Lower leg skin (tissue), 3 donors: ENCODE results near the gene UFD1.
"Not testable (repeated sequence)": the region's sequence is repeated elsewhere in the genome, so short reads cannot be mapped to it uniquely, and the experiment has no call there.

Experiments used
- POLR2A ChIP-seq, 2 donors: fragments of 450-650 bp; IDR thresholded peaks; one replicate each; pipeline ENCODE4 v1.6.1; 2016 to 2017; ENCODE audit warnings: antibody characterized with exemption in 2 of 2, mild to moderate bottlenecking in 1 of 2, moderate library complexity in 1 of 2
- TF ChIP-seq, protein P1 (sequence below), 3 donors: fragments of 450-650 bp; IDR thresholded peaks; one replicate each; pipeline ENCODE4 v1.5.1; 2016; ENCODE audit warnings: antibody characterized with exemption in 3 of 3, mild to moderate bottlenecking in 3 of 3, moderate library complexity in 2 of 3

DNA sequence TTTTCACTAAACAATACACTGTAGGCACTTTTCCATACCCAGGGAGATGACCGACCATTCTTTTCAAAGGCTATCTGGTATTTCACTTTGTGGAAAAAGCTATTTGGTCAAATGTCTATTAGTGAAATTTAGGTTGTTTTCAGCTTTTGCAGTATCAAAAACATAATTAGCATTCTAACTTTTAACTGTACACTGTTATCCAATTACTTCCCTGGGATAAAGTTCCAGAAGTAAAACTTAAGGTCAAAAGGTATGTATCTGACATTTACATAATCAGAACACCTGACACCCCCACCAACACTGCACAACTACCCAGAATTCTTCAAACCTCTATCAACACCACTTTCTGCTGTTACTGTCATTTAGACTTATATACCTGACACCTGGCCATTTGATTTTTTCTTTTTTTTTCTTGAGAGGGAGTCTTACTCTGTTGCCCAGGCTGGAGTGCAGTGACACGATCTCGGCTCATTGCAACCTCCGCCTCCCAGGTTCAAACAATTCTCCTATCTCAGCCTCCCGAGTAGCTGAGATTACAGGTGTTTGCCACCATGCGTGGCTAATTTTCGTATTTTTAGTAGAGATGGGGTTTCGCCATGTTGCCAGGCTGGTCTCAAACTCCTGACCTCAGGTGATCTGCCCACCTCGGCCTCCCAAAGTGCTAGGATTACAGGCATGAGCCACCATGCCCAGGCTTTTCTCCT is 33.6 kb downstream of the UFD1 start:
- not testable (repeated sequence) for TF ChIP-seq POLR2A (IDR thresholded peaks at IDR 0.05)
- TF ChIP-seq, protein P1, sequence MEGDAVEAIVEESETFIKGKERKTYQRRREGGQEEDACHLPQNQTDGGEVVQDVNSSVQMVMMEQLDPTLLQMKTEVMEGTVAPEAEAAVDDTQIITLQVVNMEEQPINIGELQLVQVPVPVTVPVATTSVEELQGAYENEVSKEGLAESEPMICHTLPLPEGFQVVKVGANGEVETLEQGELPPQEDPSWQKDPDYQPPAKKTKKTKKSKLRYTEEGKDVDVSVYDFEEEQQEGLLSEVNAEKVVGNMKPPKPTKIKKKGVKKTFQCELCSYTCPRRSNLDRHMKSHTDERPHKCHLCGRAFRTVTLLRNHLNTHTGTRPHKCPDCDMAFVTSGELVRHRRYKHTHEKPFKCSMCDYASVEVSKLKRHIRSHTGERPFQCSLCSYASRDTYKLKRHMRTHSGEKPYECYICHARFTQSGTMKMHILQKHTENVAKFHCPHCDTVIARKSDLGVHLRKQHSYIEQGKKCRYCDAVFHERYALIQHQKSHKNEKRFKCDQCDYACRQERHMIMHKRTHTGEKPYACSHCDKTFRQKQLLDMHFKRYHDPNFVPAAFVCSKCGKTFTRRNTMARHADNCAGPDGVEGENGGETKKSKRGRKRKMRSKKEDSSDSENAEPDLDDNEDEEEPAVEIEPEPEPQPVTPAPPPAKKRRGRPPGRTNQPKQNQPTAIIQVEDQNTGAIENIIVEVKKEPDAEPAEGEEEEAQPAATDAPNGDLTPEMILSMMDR (IDR thresholded peaks at IDR 0.05) = not testable (repeated sequence)
